HepG2 (cell line): ENCODE measurements around the gene SUSD6. TPM values are rescaled to one million over a fixed set of nuclear protein-coding genes. Genes with fewer than 3 reads are reported as not detected.
"Not testable (repeated sequence)": the region's sequence is repeated elsewhere in the genome, so short reads cannot be mapped to it uniquely, and the experiment has no call there.

Source experiments
- ATAC-seq: fragments of 200-7000 bp; cut with Tn5 transposase; 3 replicates; pipeline ENCODE4 v1.9.1; 2020; ENCODE audit warnings: mild to moderate bottlenecking, moderate library complexity
- BruUV-seq: library from RNA; stranded (reverse); fragments of 400-500 nt; replicated peaks from 2 replicates; lab custom pipeline; 2021; lab: Mats Ljungman, UMichigan
- CTCF ChIA-PET: fragments of 300-600 bp; formaldehyde crosslinking; extraction: SDS; loops from one replicate; lab custom pipeline; 2021; ENCODE audit warnings: low total read pairs, inconsistent platforms, low intra/inter-chr PET ratio; lab: Yijun Ruan, JAX
- POLR2A ChIA-PET: fragments of 350-600 bp; sonication (Branson Sonifier 250); formaldehyde crosslinking; loops from one replicate; lab custom pipeline; 2020; ENCODE audit warnings: antibody characterized with exemption, inconsistent platforms; lab: Yijun Ruan, JAX
- DNase-seq: peaks from one replicate; pipeline ENCODE4 v3.0.0-alpha.2; 2015; ENCODE audit warnings: low spot score
- FAIRE-seq: peaks from 3 replicates; lab custom pipeline; 2011; peaks lifted over from hg19 to GRCh38; lab: Jason Lieb, UNC
- H2AFZ ChIP-seq: one replicate; pipeline ENCODE4 v1.6.1; 2011; ENCODE audit warnings: low read length, inconsistent platforms
- H3K27ac ChIP-seq: fragments of 300-600 bp; 3 replicates; pipeline ENCODE4 v1.8.0; 2011; ENCODE audit warnings: mixed run types, mild to moderate bottlenecking, mixed read lengths, low read length, inconsistent platforms; ENCODE audit not compliant: insufficient read depth; ENCODE audit errors: extremely low read length
- H3K27me3 ChIP-seq, 2 experiments: fragments of 200-600 bp in 1 of 2; 2 replicates in 1 of 2; 3 replicates in 1 of 2; pipeline versions ENCODE4 v1.6.0 to v1.8.0; 2011; ENCODE audit warnings: low read length in 2 of 2, mild to moderate bottlenecking in 2 of 2, moderate library complexity in 2 of 2, inconsistent platforms in 1 of 2; ENCODE audit not compliant: insufficient read depth in 2 of 2, control insufficient read depth in 1 of 2
- H3K36me3 ChIP-seq, 2 experiments: fragments of 200-600 bp in 1 of 2; replicated peaks in 1 of 2; 2 replicates in 1 of 2; 3 replicates in 1 of 2; pipeline versions ENCODE4 v1.5.1 to v1.8.0; 2011; ENCODE audit warnings: low read length in 2 of 2, inconsistent platforms in 1 of 2; ENCODE audit not compliant: insufficient read depth in 2 of 2, control insufficient read depth in 1 of 2
- H3K4me1 ChIP-seq: 2 replicates; pipeline ENCODE4 v1.5.1; 2012; ENCODE audit warnings: low read length, inconsistent platforms; ENCODE audit not compliant: insufficient read depth
- H3K4me2 ChIP-seq: 2 replicates; pipeline ENCODE4 v1.6.0; 2011; ENCODE audit warnings: low read depth, low read length, inconsistent platforms
- H3K4me3 ChIP-seq, 3 experiments: fragments of 200-600 bp in 1 of 3; sonication (generic), shearing (Covaris generic) in 1 of 3; replicated peaks in 1 of 3; 2 replicates each; pipeline ENCODE4 v1.5.1; 2011 to 2016; ENCODE audit warnings: low read length in 3 of 3, inconsistent platforms in 2 of 3, low read depth in 2 of 3, mild to moderate bottlenecking in 2 of 3, control low read depth in 1 of 3, mixed read lengths in 1 of 3; ENCODE audit not compliant: insufficient read depth in 1 of 3
- H3K79me2 ChIP-seq: one replicate; pipeline ENCODE4 v1.6.1; 2011; ENCODE audit warnings: low read length, inconsistent platforms; ENCODE audit not compliant: insufficient read depth
- H3K9ac ChIP-seq: 2 replicates; pipeline ENCODE4 v1.6.0; 2011; ENCODE audit warnings: mild to moderate bottlenecking, low read depth, low read length, inconsistent platforms; ENCODE audit not compliant: insufficient read depth
- H3K9me3 ChIP-seq: 2 replicates; pipeline ENCODE4 v1.5.1; 2012; ENCODE audit warnings: mild to moderate bottlenecking, low read length
- H4K20me1 ChIP-seq: 2 replicates; pipeline ENCODE4 v1.6.0; 2011; ENCODE audit warnings: inconsistent platforms, mild to moderate bottlenecking, low read length, moderate library complexity; ENCODE audit not compliant: insufficient read depth
- ATF7 ChIP-seq, 2 experiments: fragments of 450-650 bp in 1 of 2; sonication (generic) in 1 of 2; formaldehyde crosslinking in 1 of 2; IDR thresholded peaks; 2 replicates each; pipeline versions ENCODE4 v1.4.0 to v1.6.1; 2016 to 2020; ENCODE audit warnings: antibody characterized with exemption in 1 of 2, mild to moderate bottlenecking in 1 of 2, missing genetic modification reagents in 1 of 2
- FOXM1 ChIP-seq: sonication (generic); formaldehyde crosslinking; IDR thresholded peaks from 2 replicates; pipeline ENCODE4 v1.5.0; 2020; ENCODE audit warnings: missing genetic modification reagents
- ZNF121 ChIP-seq: sonication (generic); formaldehyde crosslinking; IDR thresholded peaks from 2 replicates; pipeline ENCODE4 v1.5.0; 2020; ENCODE audit warnings: mild to moderate bottlenecking, missing genetic modification reagents
- WGBS: methylation state at CpG from one replicate; pipeline ENCODE4 v1.1.6; 2017; ENCODE audit warnings: low lambda C conversion rate; 5-methylcytosine and 5-hydroxymethylcytosine counted together
- in situ Hi-C: cut with HindIII; loops from 2 replicates; pipeline ENCODE4 v1.10.0; 2017; ENCODE audit warnings: low pct_unique_long_range_greater_than_20kb; ENCODE audit not compliant: extremely low pct_ligation_motif_present
- intact Hi-C: fragments of 100-400 bp; cut with micrococcal nuclease; formaldehyde crosslinking; loops from one replicate; pipeline ENCODE4 v1.10.0; 2022; ENCODE audit not compliant: unreplicated experiment
- polyA plus RNA-seq, 8 experiments: library from polyadenylated mRNA; depleted of rRNA in 3 of 8; stranded (reverse) in 7 of 8; unstranded in 1 of 8; fragments of >200 nt; fragmentation: Illumina TruSeq in 4 of 8; extraction: Trizol in 4 of 8; gene quantifications; 2 replicates each; pipeline versions ENCODE4 v1.2.1 to v1.2.3, GENCODE V29; 2011 to 2016; ENCODE audit warnings: low read depth in 4 of 8, missing spikeins in 1 of 8, mixed read lengths in 1 of 8; ENCODE audit not compliant: insufficient read depth in 1 of 8
- total RNA-seq, 5 experiments: library from RNA; depleted of rRNA; stranded (reverse); fragments of >200 nt; fragmentation: Illumina TruSeq; extraction: Trizol; gene quantifications; 2 replicates each; pipeline ENCODE4 v1.2.3, GENCODE V29; 2016; ENCODE audit warnings: low read depth in 1 of 5

The SUSD6 gene
- total and polyA plus RNA-seq, 2 of the 13 experiments (the other 11 are each of a cell fraction or from before 2014, with no cell fraction given): 7.2 to 7.4 TPM

GRCh38 chr14:69716478-69717187 is 105.2 kb downstream of the SUSD6 start:
- in situ Hi-C loops: no loop called here
- Histone ChIP-seq H3K4me1 (peaks cover 61% of the 10 kb centered on the region), H3K4me2 (no peak overlapping the region), H3K4me3 (no peak overlapping the region), H3K27me3 (no peaks in the 10 kb centered on the region), H3K27ac (no peak overlapping the region), H4K20me1 (no peaks in the 10 kb centered on the region), H3K9me3 (no peaks in the 10 kb centered on the region), H3K36me3 (0 out of 5 replicates have a peak, but pooled peaks cover 0 to 1% of the 10 kb centered on the region in 2 experiments), H3K79me2 (no peaks in the 10 kb centered on the region), H3K9ac (no peak overlapping the region), H2AFZ (no peak overlapping the region)
- FAIRE-seq: no peak
- no peak for ATAC-seq
- 93% methylated on average over 5 of the region's 5 CpGs for WGBS
- ChIA-PET CTCF (no interaction called here), POLR2A (no interaction called here)
- intact Hi-C loops: no loop called here
- no peak for TF ChIP-seq FOXM1 (CRISPR knock-in tag)
- TF ChIP-seq ATF7 (IDR thresholded peaks at IDR 0.05): 0 out of 2 replicates have a peak, but pooled peaks have one; percentile 11
- no peak for TF ChIP-seq ATF7 (CRISPR knock-in tag; IDR thresholded peaks at IDR 0.05)
- no TSS peak for BruUV-seq
- no peak for DNase-seq

GRCh38 chr14:69718614-69719013 is 107.2 kb downstream of the SUSD6 start:
- ATAC-seq, H3K79me2 ChIP-seq, intact Hi-C loops, H3K9me3 ChIP-seq, H3K27ac ChIP-seq, H3K36me3 ChIP-seq, H3K9ac ChIP-seq, H3K4me3 ChIP-seq, H3K27me3 ChIP-seq, in situ Hi-C loops, FAIRE-seq, DNase-seq, H2AFZ ChIP-seq, BruUV-seq, H4K20me1 ChIP-seq, CTCF ChIA-PET, H3K4me2 ChIP-seq: not testable (repeated sequence)
- peaks cover 42% of the 10 kb centered on the region for H3K4me1 ChIP-seq
- peak; percentile 53; the same call in 1 of the 2 replicates for TF ChIP-seq ZNF121 (CRISPR knock-in tag)
- POLR2A ChIA-PET: interaction anchor here (1.4 kb wide), 1 partner anchor 112 kb away, joined by 4 read pairs; no protein-coding TSS in a partner anchor
- 45% methylated on average over 2 of the region's 2 CpGs for WGBS
